NCI-H82 treated with DMSO at 0.1 percent for 48 hours (cell line): ENCODE measurements around the gene GBX1.

Experiments used
- DNase-seq: peaks from one replicate; lab custom pipeline; 2025; ENCODE audit not compliant: unreplicated experiment; lab: John Stamatoyannopoulos, UW

GBX1 gene

GRCh38 chr7:151167197-151167961, at the start of gene GBX1:
TSS of gene GBX1 (minus strand) at chr7:151167694. CDS start at chr7:151167548, 146 bp downstream.
- DNase-seq: no peak

- no peak for DNase-seq
Measured at GRCh38 chr7:151215396-151215795, 47.9 kb upstream of the GBX1 start.

GRCh38 chr7:151213826-151214225, 46.3 kb upstream of the GBX1 start:
- no peak for DNase-seq

GRCh38 chr7:151212626-151213025, 45.1 kb upstream of the GBX1 start:
- no peak for DNase-seq

GRCh38 chr7:151211155-151211772, 43.8 kb upstream of the GBX1 start:
- DNase-seq: no peak

GRCh38 chr7:151210087-151210854, 42.8 kb upstream of the GBX1 start, which contains the start of gene H2BK1:
TSS of gene H2BK1 (minus strand) at chr7:151210488. CDS start at chr7:151210318, 170 bp downstream.
- no peak for DNase-seq

GRCh38 chr7:151209588-151209987, 42.1 kb upstream of the GBX1 start:
- DNase-seq: no peak

GRCh38 chr7:151208253-151208862, 40.9 kb upstream of the GBX1 start:
- DNase-seq: no peak

- no peak for DNase-seq
Measured at GRCh38 chr7:151207804-151208203, 40.3 kb upstream of the GBX1 start.

GRCh38 chr7:151207315-151207714, 39.8 kb upstream of the GBX1 start:
- no peak for DNase-seq

GRCh38 chr7:151206914-151207313, 39.4 kb upstream of the GBX1 start:
- peak; percentile 64 for DNase-seq

- DNase-seq: no peak
Measured at GRCh38 chr7:151205730-151206129, 38.2 kb upstream of the GBX1 start.

GRCh38 chr7:151204383-151205032, 37.0 kb upstream of the GBX1 start:
- no peak for DNase-seq

- no peak for DNase-seq
Measured at GRCh38 chr7:151202836-151203235, 35.3 kb upstream of the GBX1 start.

- no peak for DNase-seq
Measured at GRCh38 chr7:151201751-151202150, 34.3 kb upstream of the GBX1 start.

GRCh38 chr7:151201344-151201743, 33.9 kb upstream of the GBX1 start:
- no peak for DNase-seq

GRCh38 chr7:151198945-151199848, 31.7 kb upstream of the GBX1 start:
- no peak for DNase-seq

- DNase-seq: no peak
Measured at GRCh38 chr7:151197932-151198331, 30.4 kb upstream of the GBX1 start.

GRCh38 chr7:151195616-151196450, 28.3 kb upstream of the GBX1 start:
- DNase-seq: no peak
